Neural progenitor cell (in vitro differentiated cells): ENCODE data around the gene RHOF.

Experiments
- EZH2phosphoT487 ChIP-seq: fragments of 200-600 bp; sonication (generic); IDR thresholded peaks from 2 replicates; pipeline ENCODE4 v1.6.1; 2017; ENCODE audit warnings: antibody characterized with exemption
- TF ChIP-seq, protein P1 (sequence below): fragments of 200-600 bp; sonication (generic); IDR thresholded peaks from 2 replicates; pipeline ENCODE4 v1.5.1; 2017; ENCODE audit warnings: antibody characterized with exemption, mild to moderate bottlenecking

- TF ChIP-seq, protein P1, sequence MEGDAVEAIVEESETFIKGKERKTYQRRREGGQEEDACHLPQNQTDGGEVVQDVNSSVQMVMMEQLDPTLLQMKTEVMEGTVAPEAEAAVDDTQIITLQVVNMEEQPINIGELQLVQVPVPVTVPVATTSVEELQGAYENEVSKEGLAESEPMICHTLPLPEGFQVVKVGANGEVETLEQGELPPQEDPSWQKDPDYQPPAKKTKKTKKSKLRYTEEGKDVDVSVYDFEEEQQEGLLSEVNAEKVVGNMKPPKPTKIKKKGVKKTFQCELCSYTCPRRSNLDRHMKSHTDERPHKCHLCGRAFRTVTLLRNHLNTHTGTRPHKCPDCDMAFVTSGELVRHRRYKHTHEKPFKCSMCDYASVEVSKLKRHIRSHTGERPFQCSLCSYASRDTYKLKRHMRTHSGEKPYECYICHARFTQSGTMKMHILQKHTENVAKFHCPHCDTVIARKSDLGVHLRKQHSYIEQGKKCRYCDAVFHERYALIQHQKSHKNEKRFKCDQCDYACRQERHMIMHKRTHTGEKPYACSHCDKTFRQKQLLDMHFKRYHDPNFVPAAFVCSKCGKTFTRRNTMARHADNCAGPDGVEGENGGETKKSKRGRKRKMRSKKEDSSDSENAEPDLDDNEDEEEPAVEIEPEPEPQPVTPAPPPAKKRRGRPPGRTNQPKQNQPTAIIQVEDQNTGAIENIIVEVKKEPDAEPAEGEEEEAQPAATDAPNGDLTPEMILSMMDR = no peak
- TF ChIP-seq EZH2phosphoT487 = no peak
Measured at GRCh38 chr12:121812921-121813896, 19.7 kb upstream of the RHOF start.
